ENCODE results near the gene BZW1. TPM values are rescaled to one million over a fixed set of nuclear protein-coding genes. Genes with fewer than 3 reads are reported as not detected.
A peak's percentile ranks its signal among the peaks of the same experiment; 100 is the strongest.

Gene BZW1
- total RNA-seq, 1 experiment from 2014 or later = 300 TPM

DNA sequence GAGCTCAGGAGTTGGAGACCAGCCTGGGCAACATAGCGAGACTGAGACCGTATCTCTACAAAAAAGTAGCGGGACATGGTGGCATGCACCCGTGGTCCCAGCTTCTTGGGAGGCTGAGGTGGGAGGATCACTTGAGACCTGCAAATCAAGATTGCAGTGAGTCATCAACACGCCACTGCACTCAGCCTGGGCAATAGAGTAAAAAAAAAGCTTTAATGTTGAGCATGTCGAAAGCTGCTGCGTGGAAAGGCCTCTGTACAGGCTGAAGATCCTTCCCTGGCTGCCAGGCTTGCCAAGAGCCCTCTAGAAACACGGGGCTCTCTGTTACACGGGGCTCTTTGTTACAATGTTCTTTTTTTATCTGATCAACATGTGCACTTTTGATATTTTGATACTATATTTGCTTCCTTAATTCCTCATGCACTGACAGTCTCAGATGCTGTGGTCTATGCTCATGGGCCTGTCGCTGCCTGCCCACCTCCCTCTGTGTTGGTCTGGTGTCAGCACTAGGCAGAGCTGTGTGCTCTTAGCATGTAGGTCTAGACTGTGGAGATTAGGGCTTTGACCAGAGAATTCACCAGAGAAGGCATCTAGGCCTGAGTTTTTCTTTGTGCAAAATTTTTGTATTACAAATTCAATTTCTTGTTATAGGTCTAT lies 34.1 kb downstream of the BZW1 start:
- TF ChIP-seq, protein P1, sequence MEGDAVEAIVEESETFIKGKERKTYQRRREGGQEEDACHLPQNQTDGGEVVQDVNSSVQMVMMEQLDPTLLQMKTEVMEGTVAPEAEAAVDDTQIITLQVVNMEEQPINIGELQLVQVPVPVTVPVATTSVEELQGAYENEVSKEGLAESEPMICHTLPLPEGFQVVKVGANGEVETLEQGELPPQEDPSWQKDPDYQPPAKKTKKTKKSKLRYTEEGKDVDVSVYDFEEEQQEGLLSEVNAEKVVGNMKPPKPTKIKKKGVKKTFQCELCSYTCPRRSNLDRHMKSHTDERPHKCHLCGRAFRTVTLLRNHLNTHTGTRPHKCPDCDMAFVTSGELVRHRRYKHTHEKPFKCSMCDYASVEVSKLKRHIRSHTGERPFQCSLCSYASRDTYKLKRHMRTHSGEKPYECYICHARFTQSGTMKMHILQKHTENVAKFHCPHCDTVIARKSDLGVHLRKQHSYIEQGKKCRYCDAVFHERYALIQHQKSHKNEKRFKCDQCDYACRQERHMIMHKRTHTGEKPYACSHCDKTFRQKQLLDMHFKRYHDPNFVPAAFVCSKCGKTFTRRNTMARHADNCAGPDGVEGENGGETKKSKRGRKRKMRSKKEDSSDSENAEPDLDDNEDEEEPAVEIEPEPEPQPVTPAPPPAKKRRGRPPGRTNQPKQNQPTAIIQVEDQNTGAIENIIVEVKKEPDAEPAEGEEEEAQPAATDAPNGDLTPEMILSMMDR (conservative IDR thresholded peaks at IDR 0.05) = no peak
- Histone ChIP-seq H4K20me1 (ENCODE audit: insufficient read depth) (no peaks in the 10 kb centered on the region), H3K4me2 (no peak overlapping the region), H3K9me2 (ENCODE audit: insufficient read depth) (no peaks in the 10 kb centered on the region), H3K4me3 (no peak overlapping the region), H3K9me3 (ENCODE audit: insufficient read depth, low read depth) (no peaks in the 10 kb centered on the region), H3F3A (ENCODE audit: insufficient read depth, low read depth) (peaks cover 15% of the 10 kb centered on the region; the same call in 1 of the 2 replicates), H3K79me2 (ENCODE audit: low read depth) (no peaks in the 10 kb centered on the region), H2AFZ (no peak overlapping the region), H3K4me1 (replicated peaks; ENCODE audit: insufficient read depth) (no peaks in the 10 kb centered on the region), H3K36me3 (ENCODE audit: low read depth) (no peaks in the 10 kb centered on the region), H3K27ac (no peak overlapping the region), H3K27me3 (ENCODE audit: insufficient read depth, low read depth) (no peaks in the 10 kb centered on the region)
- peak in 1 of 2 experiments; percentile 35 for DNase-seq
- POLR2A ChIA-PET (ENCODE audit: unreplicated experiment) = interaction anchor here (0.5 to 0.6 kb wide), 2 partner anchors 121 to 270 kb away, joined by 4 read pairs; partner anchors contain the start of gene CFLAR
- CTCF ChIA-PET = interaction anchor here (0.5 kb wide), 1 partner anchor 59 kb away, joined by 3 read pairs; no protein-coding TSS in a partner anchor
- no TSS peak for BruUV-seq (replicated peaks)
- intact Hi-C loops (cut with micrococcal nuclease; ENCODE audit: unreplicated experiment) = no loop called here

DNA sequence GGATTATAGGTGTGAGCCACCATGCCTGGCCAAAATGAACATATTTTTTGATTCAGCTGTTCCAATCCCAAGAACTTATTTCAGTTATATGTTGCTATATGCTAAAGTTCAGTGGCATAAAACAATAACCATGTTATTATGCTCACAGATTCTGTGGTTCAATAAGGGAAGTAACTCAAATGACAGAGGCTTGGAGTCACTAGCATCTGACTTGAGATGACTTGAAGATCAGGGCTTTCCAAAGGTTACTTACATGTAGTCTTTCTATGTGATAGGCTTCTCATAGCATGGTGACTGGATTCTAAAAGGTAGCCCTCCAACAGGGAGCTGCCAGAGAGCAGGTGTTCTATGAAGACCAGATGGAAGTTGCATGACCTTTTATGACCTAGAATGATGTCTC lies 35.6 kb downstream of the BZW1 start:
- TF ChIP-seq EZH2 (IDR thresholded peaks at IDR 0.05; ENCODE audit: low read depth) = no peak
- BruUV-seq (replicated peaks) = no TSS peak

DNA sequence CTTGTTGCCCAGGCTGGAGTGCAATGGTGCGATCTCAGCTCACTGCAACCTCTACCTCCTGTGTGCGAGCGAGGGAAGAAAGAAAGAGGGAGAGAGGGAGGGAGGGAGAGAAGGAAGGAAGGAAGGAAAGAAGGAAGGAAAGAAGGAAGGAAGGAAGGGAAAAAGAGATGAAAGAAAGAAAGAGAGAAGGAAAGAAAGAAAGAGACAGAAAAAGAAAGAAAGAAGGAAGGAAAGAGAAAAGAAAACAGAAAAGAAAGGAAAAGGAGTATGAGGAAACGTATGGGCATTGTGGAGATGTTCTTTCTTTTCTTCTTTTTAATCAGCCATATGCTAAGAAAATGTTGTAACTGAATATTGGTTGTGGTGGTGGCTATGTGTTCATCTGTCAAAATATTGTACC lies 36.2 kb downstream of the BZW1 start:
- peaks cover 36% of the 10 kb centered on the region; the same call in 1 of the 2 replicates for H3F3A ChIP-seq (ENCODE audit: insufficient read depth, low read depth)
- no TSS peak for BruUV-seq (replicated peaks)
- no peaks in the 10 kb centered on the region for H3K9me3 ChIP-seq (ENCODE audit: insufficient read depth, low read depth)
- no peak overlapping the region for H2AFZ ChIP-seq
- no peak overlapping the region for H3K4me3 ChIP-seq
- no peak overlapping the region for H3K4me2 ChIP-seq
- TF ChIP-seq EZH2 (IDR thresholded peaks at IDR 0.05; ENCODE audit: low read depth) = no peak
- TF ChIP-seq, protein P1 (conservative IDR thresholded peaks at IDR 0.05) = no peak
- no peaks in the 10 kb centered on the region for H3K79me2 ChIP-seq (ENCODE audit: low read depth)
- ChIA-PET POLR2A (ENCODE audit: unreplicated experiment) (no interaction called here), CTCF (no interaction called here)
- H3K36me3 ChIP-seq (ENCODE audit: low read depth) = peaks cover 9% of the 10 kb centered on the region
- intact Hi-C loops (cut with micrococcal nuclease; ENCODE audit: unreplicated experiment) = no loop called here
- H3K9me2 ChIP-seq (ENCODE audit: insufficient read depth) = no peaks in the 10 kb centered on the region
- H3K27ac ChIP-seq = no peak overlapping the region
- H3K27me3 ChIP-seq (ENCODE audit: insufficient read depth, low read depth) = no peaks in the 10 kb centered on the region
- H3K4me1 ChIP-seq (replicated peaks; ENCODE audit: insufficient read depth) = no peaks in the 10 kb centered on the region
- no peaks in the 10 kb centered on the region for H4K20me1 ChIP-seq (ENCODE audit: insufficient read depth)
- no peak for DNase-seq

More for the DNA sequence above, 35.6 kb downstream of the BZW1 start:
- Histone ChIP-seq H3K4me1 (replicated peaks; ENCODE audit: insufficient read depth) (no peaks in the 10 kb centered on the region), H3K36me3 (ENCODE audit: low read depth) (0 out of 2 replicates have a peak, but pooled peaks cover 2% of the 10 kb centered on the region), H3K27ac (no peak overlapping the region), H3K4me2 (no peak overlapping the region), H3K9me2 (ENCODE audit: insufficient read depth) (no peaks in the 10 kb centered on the region), H2AFZ (no peak overlapping the region), H4K20me1 (ENCODE audit: insufficient read depth) (no peaks in the 10 kb centered on the region), H3K4me3 (no peak overlapping the region), H3K27me3 (ENCODE audit: insufficient read depth, low read depth) (no peaks in the 10 kb centered on the region), H3F3A (ENCODE audit: insufficient read depth, low read depth) (peaks cover 30% of the 10 kb centered on the region; the same call in 1 of the 2 replicates), H3K9me3 (ENCODE audit: insufficient read depth, low read depth) (no peaks in the 10 kb centered on the region), H3K79me2 (ENCODE audit: low read depth) (no peaks in the 10 kb centered on the region)
- intact Hi-C loops (cut with micrococcal nuclease; ENCODE audit: unreplicated experiment) = no loop called here
- POLR2A ChIA-PET (ENCODE audit: unreplicated experiment) = no interaction called here
- no peak for DNase-seq
- CTCF ChIA-PET = no interaction called here
